ENCODE results near the gene SPEM2. TPM values are rescaled to one million over a fixed set of nuclear protein-coding genes. Genes with fewer than 3 reads are reported as not detected.

Gene SPEM2
- total RNA-seq, 1 donor from 2014 or later, result not detected

GRCh38 chr17:7419819-7420610 lies 5.4 kb upstream of the SPEM2 start, which contains the start of gene SPEM1:
SPEM1 (plus strand) TSS chr17:7420324; CDS start chr17:7420385, 61 bp downstream.
- FAIRE-seq, result no peak
- no peak for TF ChIP-seq CTCF (IDR thresholded peaks at IDR 0.05; ENCODE audit: insufficient read depth, low read length, severe bottlenecking)

GRCh38 chr17:7421186-7421585 lies 4.2 kb upstream of the SPEM2 start:
- DNase-seq (ENCODE audit: low read depth) (no peak), FAIRE-seq (no peak)
- Histone ChIP-seq H3K36me3 (ENCODE audit: control insufficient read depth, insufficient read depth, low read length) (no peaks in the 10 kb centered on the region), H3K27me3 (ENCODE audit: control insufficient read depth, insufficient read depth, low read length) (peaks cover 2% of the 10 kb centered on the region), H3K4me3 (ENCODE audit: low read depth, low read length) (no peak overlapping the region)
- no peak for TF ChIP-seq CTCF (IDR thresholded peaks at IDR 0.05; ENCODE audit: insufficient read depth, low read length, severe bottlenecking)

More at GRCh38 chr17:7419819-7420610, 5.4 kb upstream of the SPEM2 start, which contains the start of gene SPEM1:
- peaks cover 2% of the 10 kb centered on the region for H3K27me3 ChIP-seq (ENCODE audit: control insufficient read depth, insufficient read depth, low read length)
- no peaks in the 10 kb centered on the region for H3K36me3 ChIP-seq (ENCODE audit: control insufficient read depth, insufficient read depth, low read length)
- no peak within 1 kb of the TSS for H3K4me3 ChIP-seq (ENCODE audit: low read depth, low read length)
- no peak for DNase-seq (ENCODE audit: low read depth)

- TF ChIP-seq CTCF (IDR thresholded peaks at IDR 0.05; ENCODE audit: insufficient read depth, low read length, severe bottlenecking), result no peak
- H3K36me3 ChIP-seq (ENCODE audit: control insufficient read depth, insufficient read depth, low read length), result no peaks in the 10 kb centered on the region
- DNase-seq (ENCODE audit: low read depth), result no peak
- no peak overlapping the region for H3K4me3 ChIP-seq (ENCODE audit: low read depth, low read length)
- peaks cover 2% of the 10 kb centered on the region for H3K27me3 ChIP-seq (ENCODE audit: control insufficient read depth, insufficient read depth, low read length)
- FAIRE-seq, result no peak
These were observed 1.7 kb upstream of the SPEM2 start for GRCh38 chr17:7423679-7424078.

GRCh38 chr17:7425756-7426155 lies 340 bp downstream of the SPEM2 start:
- Histone ChIP-seq H3K36me3 (ENCODE audit: control insufficient read depth, insufficient read depth, low read length) (no peaks in the 10 kb centered on the region), H3K4me3 (ENCODE audit: low read depth, low read length) (no peak overlapping the region), H3K27me3 (ENCODE audit: control insufficient read depth, insufficient read depth, low read length) (no peaks in the 10 kb centered on the region)
- no peak for DNase-seq (ENCODE audit: low read depth)
- TF ChIP-seq CTCF (IDR thresholded peaks at IDR 0.05; ENCODE audit: insufficient read depth, low read length, severe bottlenecking), result no peak
- no peak for FAIRE-seq

- DNase-seq (ENCODE audit: low read depth) (no peak), FAIRE-seq (peak; percentile 18)
- Histone ChIP-seq H3K36me3 (ENCODE audit: control insufficient read depth, insufficient read depth, low read length) (no peaks in the 10 kb centered on the region), H3K4me3 (ENCODE audit: low read depth, low read length) (no peak overlapping the region), H3K27me3 (ENCODE audit: control insufficient read depth, insufficient read depth, low read length) (no peaks in the 10 kb centered on the region)
- no peak for TF ChIP-seq CTCF (IDR thresholded peaks at IDR 0.05; ENCODE audit: insufficient read depth, low read length, severe bottlenecking)
These were observed 917 bp downstream of the SPEM2 start for GRCh38 chr17:7426203-7426863.

All from bronchial epithelial cell (primary cell).